Heart left ventricle (tissue), 16 donors: ENCODE results near the gene ZRANB1. TPM values are rescaled to one million over a fixed set of nuclear protein-coding genes. Genes with fewer than 3 reads are reported as not detected.
A peak's percentile ranks its signal among the peaks of the same experiment; 100 is the strongest.

ENCODE experiments used
- ATAC-seq, 4 donors: fragments of 200-7000 bp; cut with Tn5 transposase; one replicate each; pipeline ENCODE4 v1.9.1; 2020 to 2022; ENCODE audit warnings: moderate library complexity in 4 of 4, mild to moderate bottlenecking in 3 of 4, moderate number of reproducible peaks in 1 of 4
- DNase-seq, 5 donors: peaks; one replicate each; pipeline ENCODE4 v3.0.0-alpha.2; 2020
- H3K27ac ChIP-seq, 12 donors: fragments of 200-600 bp; sonication (generic) in 4 of 12; one replicate each; pipeline versions ENCODE4 v1.5.0 to v1.8.0; 2016 to 2022; ENCODE audit warnings: mild to moderate bottlenecking in 2 of 12
- H3K27me3 ChIP-seq, 9 donors: fragments of 200-600 bp; sonication (generic) in 2 of 9; one replicate each; pipeline versions ENCODE4 v1.5.1 to v1.8.0; 2016 to 2022; ENCODE audit warnings: mild to moderate bottlenecking in 3 of 9
- H3K36me3 ChIP-seq, 9 donors: fragments of 200-600 bp; sonication (generic) in 2 of 9; one replicate each; pipeline versions ENCODE4 v1.5.0 to v1.8.0; 2018 to 2022; ENCODE audit warnings: mild to moderate bottlenecking in 2 of 9
- H3K4me1 ChIP-seq, 12 donors: fragments of 200-600 bp; sonication (generic) in 4 of 12; one replicate each; pipeline versions ENCODE4 v1.5.0 to v1.8.0; 2016 to 2022; ENCODE audit warnings: mild to moderate bottlenecking in 3 of 12
- H3K4me3 ChIP-seq, 12 donors: fragments of 200-600 bp; sonication (generic) in 4 of 12; one replicate each; pipeline versions ENCODE4 v1.5.0 to v1.8.0; 2017 to 2022; ENCODE audit warnings: mild to moderate bottlenecking in 9 of 12, moderate library complexity in 4 of 12
- H3K9me3 ChIP-seq, 12 donors: fragments of 200-600 bp; sonication (generic) in 4 of 12; one replicate each; pipeline versions ENCODE4 v1.5.0 to v1.8.0; 2016 to 2022; ENCODE audit warnings: mild to moderate bottlenecking in 1 of 12
- POLR2A ChIP-seq, 2 donors: fragments of 450-650 bp; IDR thresholded peaks; one replicate each; pipeline ENCODE4 v1.6.1; 2017; ENCODE audit warnings: antibody characterized with exemption in 2 of 2, mild to moderate bottlenecking in 2 of 2, moderate library complexity in 2 of 2
- WGBS, 4 donors: extraction: QIAGEN DNeasy Blood & Tissue Kit in 2 of 4; methylation state at CpG; one replicate each; pipeline versions ENCODE4 v1.1.5 to v1.1.7; 2013 to 2018; 5-methylcytosine and 5-hydroxymethylcytosine counted together
- intact Hi-C, 10 donors: fragments of 100-400 bp; cut with DNase I; formaldehyde crosslinking; loops; one replicate each; pipeline versions ENCODE4 v1.11.1 to v1.14.2; 2022
- long read RNA-seq, 3 donors: library from polyadenylated mRNA; unstranded; transcript quantifications; one replicate each; pipeline ENCODE4 v2.0.0, GENCODE V29; 2020 to 2021
- polyA plus RNA-seq, 2 donors: library from polyadenylated mRNA; stranded (reverse); fragments of 200-250 nt; gene quantifications; one replicate each; pipeline ENCODE4 v1.2.3, GENCODE V29; 2013
- total RNA-seq, 9 donors: library from RNA; depleted of rRNA in 2 of 9; stranded (reverse); fragments of >200 nt in 2 of 9; fragmentation: NEBNext Ultra II Directional in 3 of 9; extraction: Animal tissue kit (Norgen Biotek cat#: 25700) in 3 of 9; gene quantifications; one replicate each; pipeline versions ENCODE4 v1.1.0 to v1.2.4, GENCODE V29; 2016 to 2023
- TF ChIP-seq, protein P1 (sequence below), 12 donors: fragments of 200-600 bp; sonication (generic) in 4 of 12; IDR thresholded peaks; one replicate each; pipeline versions ENCODE4 v1.5.0 to v1.8.0; 2018 to 2022; ENCODE audit warnings: antibody characterized with exemption in 12 of 12, mild to moderate bottlenecking in 5 of 12
- donor health status: ischemic (EF 13 %, LVEDD 7.1; RV severe dilation, severe dysfunction).
- donor health status: healthy with polysubstance abuse.
- donor health status: DM: no; HTN: yes; CAD: no.
- donor health status: DM: no; HTN: no; CAD: no.
- donor health status: ischemic (EF 25% LVEDD 6.9; RV normal size, moderate dysfunction).
- donor health status: ischemic (EF 25% LVEDD 5.7; RV mildly dilated, moderate dysfunction).
- donor health status: healthy.
- donor health status: DM: yes; HTN: yes; CAD: no.
- donor health status: ischemic (EF 35%, LVEDD 5.7; RV mildly dilated, moderate dysfunction).
- donor health status: nonischemic (EF 11% LVEDD 7.7; RV severe dilation, severe dysfunction).
- donor health status: DM: yes; HTN: yes; CAD: no.
- donor health status: PGD.
- donor health status: ischemic (EF 29% LVEDD 5.4; RV normal size, mild dysfunction).
- donor health status: nonischemic (EF 23%, LVEDD 6.1; RV moderate dilation, normal function).

Gene ZRANB1
- total RNA-seq (10 to 100 TPM; 20.5 to 31.3 (median 25.7) TPM), polyA plus RNA-seq (10 to 100 TPM; 11.4 to 24.7 TPM)
- long read RNA-seq, donor 1, full-length matches to known transcripts: 5 of 72 reads
- long read RNA-seq, donor 1, partial matches to known transcripts: 7 of 72 reads
- long read RNA-seq, donor 1, other reads (novel, unspliced or antisense): 60 of 72 reads
- long read RNA-seq, donor 2, full-length matches to known transcripts: 3 of 23 reads
- long read RNA-seq, donor 2, partial matches to known transcripts: 13 of 23 reads
- long read RNA-seq, donor 2, other reads (novel, unspliced or antisense): 7 of 23 reads
- long read RNA-seq, donor 3, full-length matches to known transcripts: 2 of 99 reads
- long read RNA-seq, donor 3, partial matches to known transcripts: 9 of 99 reads
- long read RNA-seq, donor 3, other reads (novel, unspliced or antisense): 88 of 99 reads

DNA sequence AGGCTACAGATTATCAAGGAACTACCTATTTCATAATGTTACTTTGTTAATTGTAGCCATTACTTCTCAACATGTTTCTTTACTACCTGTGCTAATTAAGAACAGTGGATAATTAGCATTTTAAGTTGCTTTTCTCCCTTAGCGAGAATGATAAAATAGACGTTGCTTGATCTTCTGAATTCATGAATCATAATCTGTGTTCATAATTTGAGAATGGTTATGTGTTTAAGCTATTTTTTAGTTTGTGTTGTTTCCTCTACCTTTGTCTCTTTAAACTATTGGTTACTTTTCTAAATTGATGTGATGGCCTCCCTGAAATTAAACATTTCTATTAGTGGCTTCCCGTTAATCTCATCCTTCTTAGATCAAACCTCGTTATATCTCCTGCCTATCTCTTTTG is at the start of gene ZRANB1:
Gene ZRANB1, plus strand, starts transcription at position 301 of the 400 bp plus-strand sequence. CDS start 371 bp downstream, outside the sequence.
- no peak for ATAC-seq
- H3K4me3 ChIP-seq: peak within 1 kb of the TSS in 5 of 12 donors; percentile 0 to 25 (median 11)
- DNase-seq: no peak
- 59 to 68% (median 62%) methylated on average over 4 of the region's 4 CpGs for WGBS, 4 donors
- H3K36me3 ChIP-seq: peaks cover 0 to 11% (median 0%) of the 10 kb centered on the region in 9 donors
- peak within 1 kb of the TSS; percentile 14 to 77 (median 67) for H3K27ac ChIP-seq
- peaks cover 3 to 73% (median 49%) of the 10 kb centered on the region in 12 donors for H3K4me1 ChIP-seq
- intact Hi-C loops: no loop called here
- no peaks in the 10 kb centered on the region for H3K9me3 ChIP-seq
- H3K27me3 ChIP-seq: no peaks in the 10 kb centered on the region
- TF ChIP-seq, protein P1, sequence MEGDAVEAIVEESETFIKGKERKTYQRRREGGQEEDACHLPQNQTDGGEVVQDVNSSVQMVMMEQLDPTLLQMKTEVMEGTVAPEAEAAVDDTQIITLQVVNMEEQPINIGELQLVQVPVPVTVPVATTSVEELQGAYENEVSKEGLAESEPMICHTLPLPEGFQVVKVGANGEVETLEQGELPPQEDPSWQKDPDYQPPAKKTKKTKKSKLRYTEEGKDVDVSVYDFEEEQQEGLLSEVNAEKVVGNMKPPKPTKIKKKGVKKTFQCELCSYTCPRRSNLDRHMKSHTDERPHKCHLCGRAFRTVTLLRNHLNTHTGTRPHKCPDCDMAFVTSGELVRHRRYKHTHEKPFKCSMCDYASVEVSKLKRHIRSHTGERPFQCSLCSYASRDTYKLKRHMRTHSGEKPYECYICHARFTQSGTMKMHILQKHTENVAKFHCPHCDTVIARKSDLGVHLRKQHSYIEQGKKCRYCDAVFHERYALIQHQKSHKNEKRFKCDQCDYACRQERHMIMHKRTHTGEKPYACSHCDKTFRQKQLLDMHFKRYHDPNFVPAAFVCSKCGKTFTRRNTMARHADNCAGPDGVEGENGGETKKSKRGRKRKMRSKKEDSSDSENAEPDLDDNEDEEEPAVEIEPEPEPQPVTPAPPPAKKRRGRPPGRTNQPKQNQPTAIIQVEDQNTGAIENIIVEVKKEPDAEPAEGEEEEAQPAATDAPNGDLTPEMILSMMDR (IDR thresholded peaks at IDR 0.05): no peak
- TF ChIP-seq POLR2A (IDR thresholded peaks at IDR 0.05): no peak

DNA sequence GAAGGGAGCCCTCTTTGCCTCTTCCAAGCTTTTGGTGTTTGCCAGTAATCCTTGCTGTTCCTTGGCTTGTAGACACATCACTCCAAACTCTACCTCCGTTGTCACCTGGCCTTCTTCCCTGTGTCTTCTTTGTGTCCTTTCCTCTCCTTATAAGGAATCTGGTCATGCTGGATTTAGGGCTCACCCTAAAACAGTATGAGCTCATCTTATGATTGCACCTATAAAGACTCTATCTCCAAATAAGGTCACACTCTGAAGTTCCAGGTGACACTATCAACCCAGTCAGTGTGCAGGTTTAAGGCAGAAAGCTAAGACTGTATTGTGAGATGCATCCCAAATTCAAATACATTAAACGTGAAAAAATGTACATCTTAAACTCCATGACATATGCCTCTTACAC is 49.0 kb upstream of the ZRANB1 start:
- peaks cover 0 to 4% (median 0%) of the 10 kb centered on the region in 12 donors for H3K4me1 ChIP-seq
- H3K27me3 ChIP-seq: peaks cover 0 to 3% (median 0%) of the 10 kb centered on the region in 9 donors
- H3K4me3 ChIP-seq: no peak overlapping the region
- DNase-seq (no peak), ATAC-seq (no peak)
- intact Hi-C loops: no loop called here
- no peak overlapping the region for H3K27ac ChIP-seq
- no peak for TF ChIP-seq POLR2A (IDR thresholded peaks at IDR 0.05)
- TF ChIP-seq, protein P1 (IDR thresholded peaks at IDR 0.05): no peak
- H3K9me3 ChIP-seq: no peaks in the 10 kb centered on the region
- H3K36me3 ChIP-seq: no peaks in the 10 kb centered on the region
- WGBS, 4 donors: 84 to 94% (median 92%) methylated on average over 2 of the region's 2 CpGs

GRCh38 chr10:124894569-124895215 is 47.2 kb upstream of the ZRANB1 start:
- peaks cover 0 to 4% (median 0%) of the 10 kb centered on the region in 12 donors for H3K4me1 ChIP-seq
- no peaks in the 10 kb centered on the region for H3K36me3 ChIP-seq
- DNase-seq (no peak), ATAC-seq (no peak)
- H3K27ac ChIP-seq: no peak overlapping the region
- no peak for TF ChIP-seq POLR2A (IDR thresholded peaks at IDR 0.05)
- TF ChIP-seq, protein P1 (IDR thresholded peaks at IDR 0.05): no peak
- no peaks in the 10 kb centered on the region for H3K9me3 ChIP-seq
- WGBS, 4 donors: 88 to 90% (median 88%) methylated on average over 13 of the region's 13 CpGs
- intact Hi-C loops: no loop called here
- H3K4me3 ChIP-seq: no peak overlapping the region
- H3K27me3 ChIP-seq: peaks cover 0 to 6% (median 0%) of the 10 kb centered on the region in 9 donors

DNA sequence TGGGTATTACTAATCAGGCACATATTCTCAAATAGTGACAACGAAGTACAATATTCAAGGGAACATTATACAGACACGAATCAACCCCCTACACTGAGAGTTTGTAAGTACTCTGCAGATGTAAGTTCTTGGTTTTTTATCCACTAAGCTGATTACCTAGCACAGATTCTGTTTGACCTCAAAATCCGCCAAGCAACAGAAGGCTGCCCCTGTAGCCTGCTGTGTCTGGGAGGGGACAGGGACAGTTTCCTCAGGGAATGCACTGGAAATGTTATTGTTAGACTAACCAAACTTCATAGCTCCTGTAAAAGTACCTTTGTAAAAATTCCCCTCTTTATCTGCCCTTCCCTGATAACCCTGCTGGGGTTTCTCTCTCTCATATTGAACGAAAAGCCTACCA is 45.2 kb upstream of the ZRANB1 start:
- Histone ChIP-seq H3K4me1 (peaks cover 0 to 2% (median 0%) of the 10 kb centered on the region in 12 donors), H3K27ac (no peak overlapping the region), H3K27me3 (peaks cover 0 to 6% (median 0%) of the 10 kb centered on the region in 9 donors), H3K4me3 (no peak overlapping the region), H3K9me3 (no peaks in the 10 kb centered on the region), H3K36me3 (no peaks in the 10 kb centered on the region)
- intact Hi-C loops: no loop called here
- no peak for ATAC-seq
- DNase-seq: no peak
- TF ChIP-seq POLR2A (IDR thresholded peaks at IDR 0.05): no peak
- TF ChIP-seq, protein P1 (IDR thresholded peaks at IDR 0.05): no peak
- 57 to 66% (median 62%) methylated on average over 4 of the region's 4 CpGs for WGBS, 4 donors
